Measurements from ENCODE around the gene PRMT1. TPM values are rescaled to one million over a fixed set of nuclear protein-coding genes. Genes with fewer than 3 reads are reported as not detected.

The PRMT1 gene
- total and polyA plus RNA-seq, 9 of the 15 experiments (the other 6 are each of a cell fraction or from before 2014, with no cell fraction given): 13.3 to 464 (median 326) TPM

DNA sequence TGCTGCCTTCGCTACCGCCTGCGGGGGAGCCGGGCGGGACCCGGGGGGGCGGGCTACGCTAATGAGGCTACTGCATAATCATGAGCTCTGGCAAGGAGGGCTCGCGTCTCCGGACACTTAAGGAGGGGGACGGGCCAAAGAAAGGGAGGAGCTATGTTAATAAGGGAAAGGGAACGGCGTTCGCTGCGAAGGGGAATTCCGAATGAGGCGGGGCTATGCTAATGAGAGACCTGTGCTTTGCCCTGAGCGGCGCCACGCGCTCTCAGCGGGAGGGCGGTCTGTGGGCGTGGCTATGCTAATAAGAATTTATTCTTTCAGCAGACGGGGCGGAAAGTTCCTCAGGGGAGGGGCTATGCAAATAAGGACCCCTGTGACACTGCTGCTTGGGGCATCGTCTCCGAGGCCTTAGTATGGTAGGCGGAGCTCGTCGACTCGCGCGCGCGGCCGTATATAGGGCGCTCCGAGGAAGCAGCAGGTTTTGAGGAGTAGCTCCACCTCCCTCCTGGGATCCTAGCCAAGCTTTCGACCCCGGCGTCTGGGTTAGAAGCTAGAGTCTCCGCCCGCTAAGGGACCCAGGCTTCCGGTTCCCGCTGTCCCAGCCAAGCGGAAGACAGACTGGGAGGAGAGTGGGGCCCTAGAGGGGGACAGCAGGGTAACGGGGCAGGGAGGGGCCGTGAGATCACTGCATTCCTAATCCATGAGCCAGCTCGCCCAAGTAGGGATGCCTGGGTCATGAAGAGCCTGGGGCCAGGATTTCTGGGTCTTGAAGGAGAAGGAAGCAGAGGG lies 36.8 kb upstream of the PRMT1 start, which contains the start of gene RRAS (continued):
- TF ChIP-seq, protein P1, sequence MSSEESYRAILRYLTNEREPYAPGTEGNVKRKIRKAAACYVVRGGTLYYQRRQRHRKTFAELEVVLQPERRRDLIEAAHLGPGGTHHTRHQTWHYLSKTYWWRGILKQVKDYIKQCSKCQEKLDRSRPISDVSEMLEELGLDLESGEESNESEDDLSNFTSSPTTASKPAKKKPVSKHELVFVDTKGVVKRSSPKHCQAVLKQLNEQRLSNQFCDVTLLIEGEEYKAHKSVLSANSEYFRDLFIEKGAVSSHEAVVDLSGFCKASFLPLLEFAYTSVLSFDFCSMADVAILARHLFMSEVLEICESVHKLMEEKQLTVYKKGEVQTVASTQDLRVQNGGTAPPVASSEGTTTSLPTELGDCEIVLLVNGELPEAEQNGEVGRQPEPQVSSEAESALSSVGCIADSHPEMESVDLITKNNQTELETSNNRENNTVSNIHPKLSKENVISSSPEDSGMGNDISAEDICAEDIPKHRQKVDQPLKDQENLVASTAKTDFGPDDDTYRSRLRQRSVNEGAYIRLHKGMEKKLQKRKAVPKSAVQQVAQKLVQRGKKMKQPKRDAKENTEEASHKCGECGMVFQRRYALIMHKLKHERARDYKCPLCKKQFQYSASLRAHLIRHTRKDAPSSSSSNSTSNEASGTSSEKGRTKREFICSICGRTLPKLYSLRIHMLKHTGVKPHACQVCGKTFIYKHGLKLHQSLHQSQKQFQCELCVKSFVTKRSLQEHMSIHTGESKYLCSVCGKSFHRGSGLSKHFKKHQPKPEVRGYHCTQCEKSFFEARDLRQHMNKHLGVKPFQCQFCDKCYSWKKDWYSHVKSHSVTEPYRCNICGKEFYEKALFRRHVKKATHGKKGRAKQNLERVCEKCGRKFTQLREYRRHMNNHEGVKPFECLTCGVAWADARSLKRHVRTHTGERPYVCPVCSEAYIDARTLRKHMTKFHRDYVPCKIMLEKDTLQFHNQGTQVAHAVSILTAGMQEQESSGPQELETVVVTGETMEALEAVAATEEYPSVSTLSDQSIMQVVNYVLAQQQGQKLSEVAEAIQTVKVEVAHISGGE (CRISPR knock-in tag; IDR thresholded peaks at IDR 0.05): peak in 1 of 3 experiments; percentile 84; a peak in 2 of 6 replicates
- TF ChIP-seq, protein P2, sequence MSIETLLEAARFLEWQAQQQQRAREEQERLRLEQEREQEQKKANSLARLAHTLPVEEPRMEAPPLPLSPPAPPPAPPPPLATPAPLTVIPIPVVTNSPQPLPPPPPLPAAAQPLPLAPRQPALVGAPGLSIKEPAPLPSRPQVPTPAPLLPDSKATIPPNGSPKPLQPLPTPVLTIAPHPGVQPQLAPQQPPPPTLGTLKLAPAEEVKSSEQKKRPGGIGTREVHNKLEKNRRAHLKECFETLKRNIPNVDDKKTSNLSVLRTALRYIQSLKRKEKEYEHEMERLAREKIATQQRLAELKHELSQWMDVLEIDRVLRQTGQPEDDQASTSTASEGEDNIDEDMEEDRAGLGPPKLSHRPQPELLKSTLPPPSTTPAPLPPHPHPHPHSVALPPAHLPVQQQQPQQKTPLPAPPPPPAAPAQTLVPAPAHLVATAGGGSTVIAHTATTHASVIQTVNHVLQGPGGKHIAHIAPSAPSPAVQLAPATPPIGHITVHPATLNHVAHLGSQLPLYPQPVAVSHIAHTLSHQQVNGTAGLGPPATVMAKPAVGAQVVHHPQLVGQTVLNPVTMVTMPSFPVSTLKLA (conservative IDR thresholded peaks at IDR 0.05): peak; percentile 76 to 78
- TF ChIP-seq, protein P3, sequence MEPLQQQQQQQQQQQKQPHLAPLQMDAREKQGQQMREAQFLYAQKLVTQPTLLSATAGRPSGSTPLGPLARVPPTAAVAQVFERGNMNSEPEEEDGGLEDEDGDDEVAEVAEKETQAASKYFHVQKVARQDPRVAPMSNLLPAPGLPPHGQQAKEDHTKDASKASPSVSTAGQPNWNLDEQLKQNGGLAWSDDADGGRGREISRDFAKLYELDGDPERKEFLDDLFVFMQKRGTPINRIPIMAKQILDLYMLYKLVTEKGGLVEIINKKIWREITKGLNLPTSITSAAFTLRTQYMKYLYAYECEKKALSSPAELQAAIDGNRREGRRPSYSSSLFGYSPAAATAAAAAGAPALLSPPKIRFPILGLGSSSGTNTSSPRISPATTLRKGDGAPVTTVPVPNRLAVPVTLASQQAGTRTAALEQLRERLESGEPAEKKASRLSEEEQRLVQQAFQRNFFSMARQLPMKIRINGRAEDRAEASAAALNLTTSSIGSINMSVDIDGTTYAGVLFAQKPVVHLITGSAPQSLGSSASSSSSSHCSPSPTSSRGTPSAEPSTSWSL (CRISPR knock-in tag; IDR thresholded peaks at IDR 0.05; ENCODE audit: borderline replicate concordance): no peak
- TF ChIP-seq, protein P4, sequence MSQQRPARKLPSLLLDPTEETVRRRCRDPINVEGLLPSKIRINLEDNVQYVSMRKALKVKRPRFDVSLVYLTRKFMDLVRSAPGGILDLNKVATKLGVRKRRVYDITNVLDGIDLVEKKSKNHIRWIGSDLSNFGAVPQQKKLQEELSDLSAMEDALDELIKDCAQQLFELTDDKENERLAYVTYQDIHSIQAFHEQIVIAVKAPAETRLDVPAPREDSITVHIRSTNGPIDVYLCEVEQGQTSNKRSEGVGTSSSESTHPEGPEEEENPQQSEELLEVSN (IDR thresholded peaks at IDR 0.05; ENCODE audit: borderline replicate concordance in 1 of 2, extremely low read depth in 1 of 2, insufficient read depth in 1 of 2, insufficient read length in 1 of 2, low read depth in 1 of 2, low read length in 1 of 2, poor library complexity in 1 of 2, severe bottlenecking in 1 of 2): peak in 1 of 2 experiments; percentile 43
- no peak for TF ChIP-seq ERF (CRISPR knock-in tag; IDR thresholded peaks at IDR 0.05)
- TF ChIP-seq PCBP1 (IDR thresholded peaks at IDR 0.05; ENCODE audit: low read depth, low read length, poor library complexity, severe bottlenecking): no peak
- no peak for TF ChIP-seq NR2C1 (IDR thresholded peaks at IDR 0.05)
- TF ChIP-seq NR2C1 (tag; IDR thresholded peaks at IDR 0.05): peak; percentile 52
- no peak for TF ChIP-seq CEBPB (tag; IDR thresholded peaks at IDR 0.05)
- TF ChIP-seq CREM (IDR thresholded peaks at IDR 0.05; ENCODE audit: low read depth): peak; percentile 76
- no peak for TF ChIP-seq CBX3 (IDR thresholded peaks at IDR 0.05; ENCODE audit: borderline replicate concordance in 1 of 2, low read length in 2 of 2)
- TF ChIP-seq HDGF (IDR thresholded peaks at IDR 0.05): no peak
- no peak for TF ChIP-seq ZNF696 (CRISPR knock-in tag; conservative IDR thresholded peaks at IDR 0.05)
- TF ChIP-seq FOXM1 (IDR thresholded peaks at IDR 0.05; ENCODE audit: low read depth): no peak
- no peak for TF ChIP-seq FOXM1 (CRISPR knock-in tag; IDR thresholded peaks at IDR 0.05; ENCODE audit: low read depth)
- TF ChIP-seq, protein P5, sequence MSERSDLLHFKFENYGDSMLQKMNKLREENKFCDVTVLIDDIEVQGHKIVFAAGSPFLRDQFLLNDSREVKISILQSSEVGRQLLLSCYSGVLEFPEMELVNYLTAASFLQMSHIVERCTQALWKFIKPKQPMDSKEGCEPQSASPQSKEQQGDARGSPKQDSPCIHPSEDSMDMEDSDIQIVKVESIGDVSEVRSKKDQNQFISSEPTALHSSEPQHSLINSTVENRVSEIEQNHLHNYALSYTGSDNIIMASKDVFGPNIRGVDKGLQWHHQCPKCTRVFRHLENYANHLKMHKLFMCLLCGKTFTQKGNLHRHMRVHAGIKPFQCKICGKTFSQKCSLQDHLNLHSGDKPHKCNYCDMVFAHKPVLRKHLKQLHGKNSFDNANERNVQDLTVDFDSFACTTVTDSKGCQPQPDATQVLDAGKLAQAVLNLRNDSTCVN (CRISPR knock-in tag; IDR thresholded peaks at IDR 0.05): no peak
- TF ChIP-seq CXXC5 (CRISPR knock-in tag; IDR thresholded peaks at IDR 0.05): peak; percentile 82
- peak; percentile 51; the same call in 1 of the 2 replicates for TF ChIP-seq HLTF (IDR thresholded peaks at IDR 0.05)
